Measurements from ENCODE around the gene SC5D. TPM values are rescaled to one million over a fixed set of nuclear protein-coding genes. Genes with fewer than 3 reads are reported as not detected.
A peak's percentile ranks its signal among the peaks of the same experiment; 100 is the strongest.

SC5D gene
- polyA plus RNA-seq, 1 experiment: 14.6 TPM

DNA sequence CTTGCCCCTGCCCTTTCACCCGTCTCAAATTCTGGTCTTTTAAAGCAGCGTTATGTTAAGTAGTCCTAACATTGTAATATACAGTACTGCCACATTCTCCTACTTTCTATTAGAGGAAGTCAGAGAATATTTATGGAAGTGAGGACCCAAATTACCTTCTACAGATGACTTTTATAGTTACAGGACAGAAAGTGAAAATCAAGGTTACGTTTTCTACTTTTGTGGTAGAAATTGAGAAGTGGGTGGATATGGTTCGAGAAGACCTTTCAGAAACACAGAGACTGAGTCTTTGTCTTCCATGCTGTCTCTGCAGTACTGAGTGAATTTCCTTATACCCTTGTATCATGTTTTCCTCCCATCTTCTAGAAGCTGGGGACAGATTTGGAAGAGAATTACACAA, 17.1 kb downstream of the SC5D start:
- no peak for DNase-seq (ENCODE audit: low read depth)
- ChIA-PET POLR2A (no interaction called here), CTCF (no interaction called here)
- no peaks in the 10 kb centered on the region for H3K27me3 ChIP-seq (ENCODE audit: control insufficient read depth, insufficient read depth, low read length)
- TF ChIP-seq, protein P1, sequence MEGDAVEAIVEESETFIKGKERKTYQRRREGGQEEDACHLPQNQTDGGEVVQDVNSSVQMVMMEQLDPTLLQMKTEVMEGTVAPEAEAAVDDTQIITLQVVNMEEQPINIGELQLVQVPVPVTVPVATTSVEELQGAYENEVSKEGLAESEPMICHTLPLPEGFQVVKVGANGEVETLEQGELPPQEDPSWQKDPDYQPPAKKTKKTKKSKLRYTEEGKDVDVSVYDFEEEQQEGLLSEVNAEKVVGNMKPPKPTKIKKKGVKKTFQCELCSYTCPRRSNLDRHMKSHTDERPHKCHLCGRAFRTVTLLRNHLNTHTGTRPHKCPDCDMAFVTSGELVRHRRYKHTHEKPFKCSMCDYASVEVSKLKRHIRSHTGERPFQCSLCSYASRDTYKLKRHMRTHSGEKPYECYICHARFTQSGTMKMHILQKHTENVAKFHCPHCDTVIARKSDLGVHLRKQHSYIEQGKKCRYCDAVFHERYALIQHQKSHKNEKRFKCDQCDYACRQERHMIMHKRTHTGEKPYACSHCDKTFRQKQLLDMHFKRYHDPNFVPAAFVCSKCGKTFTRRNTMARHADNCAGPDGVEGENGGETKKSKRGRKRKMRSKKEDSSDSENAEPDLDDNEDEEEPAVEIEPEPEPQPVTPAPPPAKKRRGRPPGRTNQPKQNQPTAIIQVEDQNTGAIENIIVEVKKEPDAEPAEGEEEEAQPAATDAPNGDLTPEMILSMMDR (IDR thresholded peaks at IDR 0.05; ENCODE audit: insufficient read depth, low read depth, low read length): no peak
- no peak overlapping the region for H3K4me3 ChIP-seq (ENCODE audit: low read depth, low read length)
- peaks cover 4% of the 10 kb centered on the region for H3K36me3 ChIP-seq (ENCODE audit: control insufficient read depth, insufficient read depth, low read length)

DNA sequence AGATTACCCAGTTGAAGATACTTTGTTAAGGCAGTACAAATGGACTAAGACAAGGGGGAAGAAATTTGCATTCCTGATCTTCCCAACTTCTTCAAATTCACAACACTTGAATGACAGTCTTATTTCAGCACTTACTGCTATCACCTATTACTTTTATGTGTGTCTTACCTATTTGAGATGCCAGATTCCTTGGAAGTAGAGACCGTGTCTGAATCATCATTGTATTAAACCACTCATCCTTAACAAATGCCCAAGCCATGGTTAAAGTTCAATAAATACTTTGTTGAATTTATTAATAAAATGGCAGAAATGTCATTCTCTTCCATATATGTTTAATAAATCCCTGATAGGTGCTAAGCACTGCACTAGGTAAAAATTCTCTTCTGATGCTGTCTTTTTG, 18.3 kb downstream of the SC5D start:
- ChIA-PET POLR2A (no interaction called here), CTCF (interaction anchor here (0.5 kb wide), 1 partner anchor 847 kb away, joined by 3 read pairs; no protein-coding TSS in a partner anchor)
- Histone ChIP-seq H3K36me3 (ENCODE audit: control insufficient read depth, insufficient read depth, low read length) (peaks cover 4% of the 10 kb centered on the region), H3K4me3 (ENCODE audit: low read depth, low read length) (no peak overlapping the region), H3K27me3 (ENCODE audit: control insufficient read depth, insufficient read depth, low read length) (no peaks in the 10 kb centered on the region)
- TF ChIP-seq, protein P1 (IDR thresholded peaks at IDR 0.05; ENCODE audit: insufficient read depth, low read depth, low read length): no peak
- DNase-seq (ENCODE audit: low read depth): no peak

DNA sequence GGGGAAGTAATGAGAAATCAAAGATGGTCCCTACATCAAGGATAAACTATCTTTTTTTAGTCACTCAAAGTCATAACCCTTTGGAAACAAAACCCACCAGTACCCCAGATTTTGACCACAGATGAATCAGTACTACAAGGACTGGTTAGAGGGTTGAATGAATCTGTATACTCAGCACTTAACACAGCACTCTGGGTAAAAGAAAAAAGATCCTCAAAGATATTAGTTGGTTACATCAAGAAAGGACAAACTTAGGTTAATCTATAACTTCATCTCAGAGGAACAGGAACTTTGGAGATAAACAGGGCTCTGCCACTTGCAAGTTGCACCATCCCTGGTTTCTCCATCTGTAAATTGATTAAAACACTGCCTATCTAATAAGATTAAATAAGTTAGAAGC, 18.8 kb downstream of the SC5D start:
- no peak for DNase-seq (ENCODE audit: low read depth)
- ChIA-PET POLR2A (no interaction called here), CTCF (interaction anchor here (0.5 kb wide), 1 partner anchor 847 kb away, joined by 3 read pairs; no protein-coding TSS in a partner anchor)
- TF ChIP-seq, protein P1 (IDR thresholded peaks at IDR 0.05; ENCODE audit: insufficient read depth, low read depth, low read length): no peak
- peaks cover 4% of the 10 kb centered on the region for H3K36me3 ChIP-seq (ENCODE audit: control insufficient read depth, insufficient read depth, low read length)
- H3K4me3 ChIP-seq (ENCODE audit: low read depth, low read length): no peak overlapping the region
- no peaks in the 10 kb centered on the region for H3K27me3 ChIP-seq (ENCODE audit: control insufficient read depth, insufficient read depth, low read length)

DNA sequence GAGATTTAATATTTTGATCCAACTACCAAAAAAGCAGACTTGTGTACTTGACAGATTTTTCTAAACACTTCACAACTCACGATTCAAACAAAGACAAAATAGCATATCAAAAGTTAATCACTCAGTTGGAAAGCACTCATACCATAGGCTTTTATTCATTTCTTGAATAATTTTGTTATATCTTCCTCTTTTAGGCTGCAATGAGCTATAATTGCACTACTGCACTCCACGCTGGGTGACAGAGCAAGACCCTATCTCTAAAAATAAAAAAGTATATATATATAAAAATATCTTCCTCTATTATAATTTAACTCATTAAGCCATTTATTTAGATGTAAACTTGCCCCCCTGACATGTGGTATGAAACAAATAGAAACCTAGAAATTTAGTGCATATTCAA, 19.9 kb downstream of the SC5D start:
- no peak overlapping the region for H3K4me3 ChIP-seq (ENCODE audit: low read depth, low read length)
- ChIA-PET POLR2A (no interaction called here), CTCF (no interaction called here)
- no peak for DNase-seq (ENCODE audit: low read depth)
- no peaks in the 10 kb centered on the region for H3K27me3 ChIP-seq (ENCODE audit: control insufficient read depth, insufficient read depth, low read length)
- H3K36me3 ChIP-seq (ENCODE audit: control insufficient read depth, insufficient read depth, low read length): no peaks in the 10 kb centered on the region
- TF ChIP-seq, protein P1 (IDR thresholded peaks at IDR 0.05; ENCODE audit: insufficient read depth, low read depth, low read length): no peak

DNA sequence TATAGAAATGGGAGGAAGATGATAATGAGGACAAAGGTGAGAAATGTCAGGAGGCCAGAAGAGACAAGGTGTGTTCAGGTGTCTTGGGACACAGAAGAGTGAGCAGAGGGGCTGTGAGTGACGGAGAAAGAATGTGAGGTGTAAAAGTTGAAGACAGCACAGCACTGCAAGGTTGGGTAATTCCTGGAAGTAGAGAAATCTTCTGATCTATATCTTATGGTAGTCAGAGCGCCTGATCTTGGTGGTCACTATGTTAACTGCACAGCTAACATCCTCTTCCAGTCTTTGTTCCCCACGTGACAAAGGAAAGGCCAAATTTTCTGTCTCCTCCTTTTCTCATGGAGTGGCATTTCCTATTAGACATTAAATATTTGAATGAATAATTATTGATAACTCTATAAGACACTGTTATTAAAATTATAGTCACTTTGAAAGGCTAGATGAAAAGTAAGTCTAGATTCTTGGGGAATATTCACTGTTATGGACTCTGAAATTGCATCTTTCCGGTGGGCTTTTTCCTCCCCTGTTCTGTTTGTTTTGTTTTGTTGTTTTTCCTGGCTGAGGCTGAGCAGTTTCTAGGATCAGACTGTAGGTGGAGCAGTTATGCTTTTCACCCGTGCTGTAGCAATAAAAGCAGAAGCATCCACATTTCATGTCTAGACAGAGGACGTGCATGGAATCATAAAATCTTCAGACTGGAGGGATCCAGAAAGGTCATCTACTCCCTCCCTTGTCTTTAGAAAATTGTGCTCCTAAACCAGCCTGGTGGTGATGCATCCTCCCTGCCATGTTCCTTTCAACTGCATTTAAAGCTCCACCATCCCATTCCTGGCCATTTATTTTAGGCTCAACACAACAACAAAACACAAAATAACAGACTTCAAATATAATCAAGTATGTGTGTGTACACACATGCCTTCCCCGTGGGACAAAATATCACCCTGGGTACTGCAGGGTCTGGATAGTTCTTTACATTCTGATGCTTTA, 26.6 kb downstream of the SC5D start:
- TF ChIP-seq, protein P1 (IDR thresholded peaks at IDR 0.05; ENCODE audit: insufficient read depth, low read depth, low read length): peak; percentile 83
- CTCF ChIA-PET: interaction anchor here (0.5 to 4.7 kb wide), 14 partner anchors 9 to 1186 kb away, joined by 3 to 34 read pairs (median 3); partner anchors contain the start of gene SC5D

More for the DNA sequence above, 26.6 kb downstream of the SC5D start:
- POLR2A ChIA-PET: no interaction called here
- Histone ChIP-seq H3K4me3 (ENCODE audit: low read depth, low read length) (no peak overlapping the region), H3K36me3 (ENCODE audit: control insufficient read depth, insufficient read depth, low read length) (no peaks in the 10 kb centered on the region), H3K27me3 (ENCODE audit: control insufficient read depth, insufficient read depth, low read length) (0 out of 2 replicates have a peak, but pooled peaks cover 1% of the 10 kb centered on the region)
- DNase-seq (ENCODE audit: low read depth): peak; percentile 9

Data from BJ (cell line).